AML-193 (cell line): ENCODE data around the gene SIPA1L2.
A peak's percentile ranks its signal among the peaks of the same experiment; 100 is the strongest.

Experiments used
- DNase-seq, 2 experiments: peaks; one replicate each; lab custom pipeline; 2025; lab: John Stamatoyannopoulos, UW

Gene SIPA1L2, protein sequence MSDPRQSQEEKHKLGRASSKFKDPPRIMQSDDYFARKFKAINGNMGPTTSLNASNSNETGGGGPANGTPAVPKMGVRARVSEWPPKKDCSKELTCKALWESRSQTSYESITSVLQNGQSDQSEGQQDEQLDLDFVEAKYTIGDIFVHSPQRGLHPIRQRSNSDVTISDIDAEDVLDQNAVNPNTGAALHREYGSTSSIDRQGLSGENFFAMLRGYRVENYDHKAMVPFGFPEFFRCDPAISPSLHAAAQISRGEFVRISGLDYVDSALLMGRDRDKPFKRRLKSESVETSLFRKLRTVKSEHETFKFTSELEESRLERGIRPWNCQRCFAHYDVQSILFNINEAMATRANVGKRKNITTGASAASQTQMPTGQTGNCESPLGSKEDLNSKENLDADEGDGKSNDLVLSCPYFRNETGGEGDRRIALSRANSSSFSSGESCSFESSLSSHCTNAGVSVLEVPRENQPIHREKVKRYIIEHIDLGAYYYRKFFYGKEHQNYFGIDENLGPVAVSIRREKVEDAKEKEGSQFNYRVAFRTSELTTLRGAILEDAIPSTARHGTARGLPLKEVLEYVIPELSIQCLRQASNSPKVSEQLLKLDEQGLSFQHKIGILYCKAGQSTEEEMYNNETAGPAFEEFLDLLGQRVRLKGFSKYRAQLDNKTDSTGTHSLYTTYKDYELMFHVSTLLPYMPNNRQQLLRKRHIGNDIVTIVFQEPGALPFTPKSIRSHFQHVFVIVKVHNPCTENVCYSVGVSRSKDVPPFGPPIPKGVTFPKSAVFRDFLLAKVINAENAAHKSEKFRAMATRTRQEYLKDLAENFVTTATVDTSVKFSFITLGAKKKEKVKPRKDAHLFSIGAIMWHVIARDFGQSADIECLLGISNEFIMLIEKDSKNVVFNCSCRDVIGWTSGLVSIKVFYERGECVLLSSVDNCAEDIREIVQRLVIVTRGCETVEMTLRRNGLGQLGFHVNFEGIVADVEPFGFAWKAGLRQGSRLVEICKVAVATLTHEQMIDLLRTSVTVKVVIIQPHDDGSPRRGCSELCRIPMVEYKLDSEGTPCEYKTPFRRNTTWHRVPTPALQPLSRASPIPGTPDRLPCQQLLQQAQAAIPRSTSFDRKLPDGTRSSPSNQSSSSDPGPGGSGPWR (N-terminal part only)

GRCh38 chr1:232630047-232630893, at the start of gene SIPA1L2:
TSS of gene SIPA1L2 (minus strand) at chr1:232630133. CDS start at chr1:232515339, 114,794 bp downstream.
- peak; percentile 73 to 84 for DNase-seq

- DNase-seq = no peak
Measured at GRCh38 chr1:232678185-232678886, 48.4 kb upstream of the SIPA1L2 start.

DNA sequence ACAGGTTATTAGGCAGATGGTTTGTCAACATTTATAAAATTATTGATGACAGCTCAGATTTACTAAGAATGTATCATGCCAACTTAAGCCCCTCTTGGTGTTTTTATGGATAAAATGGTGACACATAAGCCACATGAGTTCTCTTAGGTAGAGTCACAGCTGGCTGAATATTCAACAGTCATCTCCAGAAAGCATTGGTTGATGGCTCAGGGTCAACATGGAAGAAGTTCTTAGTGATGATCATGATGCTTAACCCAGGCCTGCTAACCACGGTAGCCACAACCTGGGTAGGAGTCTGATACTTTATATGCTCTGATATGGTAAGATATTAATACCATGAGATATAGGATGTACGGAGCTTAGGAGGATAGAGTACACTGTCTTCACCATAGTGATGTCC, 46.4 kb upstream of the SIPA1L2 start:
- DNase-seq = no peak

DNA sequence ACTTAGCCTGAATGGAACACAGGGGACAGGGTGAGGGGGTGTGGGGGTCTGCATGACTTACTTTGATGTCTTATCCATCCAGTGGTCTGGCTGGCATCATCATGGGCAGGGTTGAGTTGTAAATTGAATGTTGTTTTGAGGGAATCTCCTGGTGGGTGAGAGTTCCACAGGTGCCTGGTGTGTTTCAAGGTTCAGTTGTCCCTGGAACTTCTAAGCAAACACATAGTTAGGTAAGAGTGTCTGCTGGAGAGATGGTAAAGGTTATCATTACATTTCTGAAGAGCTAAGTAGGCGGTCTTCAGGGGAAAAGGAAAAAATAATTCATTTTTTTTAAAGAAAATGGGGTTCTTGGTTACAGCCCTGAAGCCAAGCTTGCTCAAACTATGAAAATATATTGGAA, 46.0 kb upstream of the SIPA1L2 start:
- DNase-seq = no peak

DNA sequence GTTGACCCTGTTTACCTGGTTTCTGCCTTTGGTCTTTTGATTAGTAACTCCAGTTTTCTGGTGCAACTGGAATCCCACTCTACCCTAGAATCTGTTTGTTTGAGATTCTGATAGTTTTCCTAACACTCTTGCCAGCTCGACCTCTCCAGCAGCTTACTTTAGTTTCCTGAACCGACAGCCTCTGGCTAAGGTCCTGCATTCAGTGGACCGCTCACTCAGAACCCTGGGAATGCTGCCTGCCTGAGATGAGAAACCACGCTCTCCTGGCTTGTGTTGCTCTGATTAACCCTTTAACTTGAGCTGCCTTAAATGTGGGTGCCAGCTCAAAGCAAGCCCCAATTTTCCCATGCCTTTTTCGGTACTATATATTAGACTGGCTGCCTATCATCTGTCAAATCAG, 45.3 kb upstream of the SIPA1L2 start:
- no peak for DNase-seq

DNA sequence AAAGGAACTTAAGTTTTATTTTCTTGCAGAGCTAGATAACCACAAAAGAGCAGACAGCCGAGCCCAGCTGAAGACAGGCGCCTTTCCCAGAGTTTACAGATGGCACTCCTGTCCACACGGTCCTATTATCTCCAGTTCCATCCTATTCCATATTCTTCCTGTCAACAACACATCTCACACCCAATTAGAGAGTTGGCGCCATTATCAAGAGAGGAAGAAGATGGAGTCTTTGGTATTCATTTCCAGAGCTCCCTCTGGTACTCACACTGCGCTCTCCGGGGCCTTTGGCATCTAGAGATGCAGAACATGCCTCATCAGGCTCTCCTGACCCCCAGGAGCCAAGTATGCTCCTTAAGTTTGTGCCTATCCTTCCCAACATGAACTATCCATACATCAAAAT, 43.3 kb upstream of the SIPA1L2 start:
- no peak for DNase-seq

DNA sequence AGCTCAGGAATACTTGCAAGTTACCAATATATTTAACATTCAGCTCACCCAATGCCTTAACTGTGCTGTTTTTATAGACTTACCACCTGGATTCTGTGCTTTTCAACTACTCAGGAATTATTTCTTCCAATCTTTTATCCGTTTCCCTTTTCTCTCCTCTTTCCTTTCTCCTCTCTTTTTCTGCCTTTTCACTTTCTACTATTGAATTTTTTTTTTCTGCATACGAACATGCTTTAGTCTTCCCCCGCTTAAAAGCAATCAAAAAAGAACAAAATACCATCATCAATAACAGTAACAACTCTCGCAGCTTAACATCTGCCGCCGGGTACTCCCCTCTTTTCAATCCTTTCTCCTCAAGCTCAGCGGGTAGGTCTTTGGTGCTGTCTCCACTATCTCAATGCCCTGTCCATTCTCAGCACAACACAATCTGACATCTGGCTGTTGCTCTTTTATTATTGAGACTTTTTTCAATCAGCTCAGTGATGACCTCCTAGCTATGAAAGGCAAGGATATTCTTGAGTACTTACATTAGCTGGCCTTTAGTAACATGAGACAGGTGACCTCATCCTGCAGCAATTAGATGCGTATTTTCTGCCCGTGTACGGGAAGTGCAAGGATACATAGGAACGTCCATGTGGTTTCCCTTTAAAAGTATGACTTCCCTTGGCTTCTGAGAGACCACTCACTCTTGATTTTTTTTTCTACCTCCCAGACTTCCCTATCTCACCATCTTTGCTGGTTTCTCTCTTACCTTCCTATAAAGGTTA, 40.2 kb upstream of the SIPA1L2 start:
- no peak for DNase-seq

GRCh38 chr1:232667778-232668165, 37.8 kb upstream of the SIPA1L2 start:
- no peak for DNase-seq

DNA sequence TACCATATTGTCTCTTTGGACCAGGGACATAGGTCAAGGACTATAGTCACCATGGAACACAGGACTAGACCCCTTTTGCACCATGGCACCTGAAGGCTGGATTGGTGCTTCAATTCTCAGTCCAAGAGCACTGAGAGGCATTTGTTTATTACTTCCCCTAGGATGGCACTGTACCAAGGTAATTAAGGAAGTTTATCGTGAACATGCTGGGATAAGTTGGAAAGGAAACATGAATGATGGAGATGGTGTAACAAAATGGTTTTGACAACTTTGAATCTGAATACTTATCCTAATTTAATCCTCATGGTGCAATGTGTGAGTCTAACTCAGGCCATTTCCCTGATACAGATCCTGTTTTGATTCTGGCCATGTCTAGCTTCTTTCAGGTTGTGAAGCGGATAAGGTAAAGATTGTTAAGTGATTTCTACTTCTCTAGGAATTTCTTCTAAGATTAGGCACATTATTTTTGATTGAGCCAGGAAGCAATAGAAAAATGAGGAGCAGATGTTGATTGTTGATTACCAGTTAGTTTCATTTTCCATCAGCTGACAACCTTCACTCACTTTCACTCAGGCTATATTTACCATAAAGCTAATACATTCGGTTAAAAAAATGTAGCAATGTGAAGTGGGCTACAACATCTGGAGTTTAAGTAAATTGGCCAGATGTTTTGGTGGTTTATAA, 37.3 kb upstream of the SIPA1L2 start:
- DNase-seq = no peak

- no peak for DNase-seq
Measured at GRCh38 chr1:232664844-232665777, 35.2 kb upstream of the SIPA1L2 start.

DNA sequence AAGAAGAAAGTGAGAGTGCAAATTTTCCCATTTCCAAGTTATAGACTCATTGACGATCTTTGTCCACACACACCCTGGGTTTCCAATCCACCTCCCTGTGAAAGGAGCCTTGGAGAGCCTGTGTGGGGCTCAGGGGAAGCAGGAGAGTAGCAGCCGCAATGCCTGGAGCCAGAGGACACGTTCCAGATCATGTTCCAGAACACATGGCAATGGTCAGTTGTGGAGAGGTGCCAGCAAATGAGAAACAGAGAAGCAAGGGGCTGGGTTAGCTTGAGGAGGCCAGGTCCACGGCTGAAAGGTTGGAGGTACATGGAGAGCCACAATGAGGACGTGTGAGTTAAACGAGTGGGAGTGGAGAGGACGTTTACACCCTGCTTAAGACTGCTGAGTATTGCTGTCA, 33.0 kb upstream of the SIPA1L2 start:
- DNase-seq = no peak

DNA sequence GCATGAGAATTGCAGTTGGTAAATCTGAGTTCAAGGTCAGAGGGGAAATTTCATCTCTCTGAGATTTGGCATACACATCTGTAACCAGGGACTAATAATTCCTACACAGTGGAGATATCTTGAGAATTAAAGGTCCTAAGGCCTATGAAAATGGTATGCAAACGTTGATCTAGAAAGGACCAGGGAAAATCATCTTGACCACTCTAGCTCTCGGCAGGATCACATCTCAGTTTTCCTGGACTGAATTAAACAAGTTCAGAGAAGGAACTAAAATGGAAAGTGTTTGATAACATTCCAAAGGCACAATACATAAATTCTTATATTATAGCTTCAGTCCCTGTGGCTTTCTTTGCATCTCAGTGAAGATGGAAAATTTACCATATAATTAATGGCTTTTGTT, 28.5 kb upstream of the SIPA1L2 start:
- no peak for DNase-seq

DNA sequence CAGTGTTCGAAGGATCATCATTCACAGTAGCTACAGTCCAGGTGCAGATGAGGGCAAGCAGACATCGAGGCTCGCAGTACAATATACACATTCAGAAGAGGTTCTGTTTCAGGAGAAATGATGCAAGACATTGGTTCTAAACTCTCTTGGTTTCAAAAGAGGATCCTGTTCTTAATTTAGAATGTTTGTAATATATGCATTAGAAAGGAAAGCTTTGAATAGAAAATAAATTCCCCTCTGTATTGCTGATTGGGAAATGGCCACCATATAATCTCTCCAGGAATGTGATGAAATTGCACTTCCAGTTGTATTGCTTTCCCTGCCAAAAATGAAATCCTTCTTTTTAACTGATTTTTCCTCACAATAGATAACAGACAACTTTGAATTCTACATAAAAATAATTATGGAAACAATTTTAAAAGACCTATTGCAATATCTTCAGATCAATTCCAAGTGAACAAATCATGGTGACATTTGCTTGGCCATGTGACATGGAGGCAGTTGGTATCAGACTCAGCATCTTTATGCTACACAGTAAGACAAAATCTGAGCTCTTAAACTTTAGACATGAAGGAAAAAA, 27.6 kb upstream of the SIPA1L2 start:
- peak in 1 of 2 experiments; percentile 10 for DNase-seq

DNA sequence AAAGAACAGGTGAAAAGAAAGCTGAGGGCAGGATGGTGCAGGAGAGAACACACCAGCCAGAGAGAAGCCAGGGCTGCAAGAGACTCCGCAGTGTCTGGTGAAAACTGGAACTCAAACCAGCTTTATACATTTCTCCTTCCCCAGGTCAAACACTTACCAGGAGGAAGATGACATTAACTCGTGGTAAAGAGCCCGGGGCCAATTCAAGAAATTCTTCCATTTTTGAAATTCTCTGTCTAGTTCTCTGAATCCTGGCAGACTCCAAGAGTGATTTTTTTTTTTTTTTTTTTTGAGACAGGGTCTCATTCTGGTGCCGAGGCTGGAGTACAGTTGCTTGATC, 25.8 kb upstream of the SIPA1L2 start:
- DNase-seq = peak in 1 of 2 experiments; percentile 28

DNA sequence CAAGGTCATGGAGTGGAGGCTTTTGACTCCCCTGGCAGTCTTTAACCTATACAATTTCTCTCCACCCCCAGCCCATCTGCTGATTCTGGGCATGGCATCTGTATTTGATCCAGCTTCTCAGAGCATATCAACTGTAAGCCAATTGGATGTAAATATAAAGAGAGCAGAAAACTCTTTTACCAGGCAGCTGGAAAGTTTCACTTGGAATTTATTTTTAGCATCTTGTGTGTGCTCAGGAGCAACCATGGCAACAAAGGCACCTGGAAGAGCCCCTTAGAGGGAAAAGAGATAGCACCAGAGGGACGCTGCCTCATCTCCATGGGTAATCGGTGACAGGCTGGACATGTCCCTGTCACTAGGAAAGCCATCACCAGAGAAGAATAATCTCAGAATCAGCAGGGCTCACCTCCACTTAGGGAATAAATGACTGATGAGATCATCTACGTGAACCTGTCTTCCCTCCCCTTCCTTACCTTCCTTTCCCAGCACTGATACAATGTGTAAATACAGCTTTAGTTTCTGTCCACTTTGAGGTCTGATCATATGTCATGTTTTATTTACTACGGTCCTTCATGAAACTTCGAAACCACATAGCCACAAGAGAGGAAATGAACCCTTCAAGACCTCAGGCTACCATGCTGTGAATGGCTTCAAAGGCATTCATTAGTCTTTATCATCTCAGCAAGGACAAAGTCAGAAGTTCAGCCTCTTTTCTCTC, 25.3 kb upstream of the SIPA1L2 start:
- peak; percentile 32 to 40 for DNase-seq

DNA sequence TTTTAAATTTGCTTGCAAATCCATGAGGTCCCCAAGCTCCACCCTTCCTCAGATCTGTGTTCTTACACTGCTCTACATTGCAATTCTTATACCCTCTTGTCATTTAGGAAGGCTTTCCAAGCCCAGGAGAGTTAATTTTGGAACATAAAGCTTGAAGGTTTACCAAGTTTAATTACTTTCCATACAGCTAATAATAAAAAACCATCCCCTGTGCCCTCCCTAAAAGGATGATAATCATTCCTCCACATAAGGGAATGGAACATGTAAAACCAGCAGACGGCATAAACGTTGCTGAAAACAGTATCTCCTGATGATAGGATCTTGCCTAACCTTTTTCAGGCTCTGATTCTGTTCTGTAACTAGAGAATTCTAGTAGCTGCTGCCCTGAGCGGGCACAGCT, 23.9 kb upstream of the SIPA1L2 start:
- no peak for DNase-seq

GRCh38 chr1:232650845-232651244, 20.9 kb upstream of the SIPA1L2 start:
- no peak for DNase-seq

GRCh38 chr1:232650418-232650817, 20.5 kb upstream of the SIPA1L2 start:
- DNase-seq = no peak
